Activated CD4-positive, alpha-beta T cell treated with anti-CD3 and anti-CD28 coated beads, Interleukin-2, Interleukin-6, amounts not matched to agents 100 ng/mL and 50 ng/mL, durations not matched to agents 16 hours and 8 hours (primary cell): ENCODE results near the gene PRKAR1B.

Experiments
- DNase-seq: peaks from one replicate; pipeline ENCODE4 v3.0.0-alpha.2; 2020

The PRKAR1B gene

GRCh38 chr7:504221-505111 lies 222.6 kb downstream of the PRKAR1B start:
- no peak for DNase-seq

GRCh38 chr7:503575-504111 lies 223.4 kb downstream of the PRKAR1B start:
- DNase-seq = no peak

GRCh38 chr7:502296-502695 lies 224.8 kb downstream of the PRKAR1B start:
- DNase-seq = no peak

- no peak for DNase-seq
Measured at GRCh38 chr7:501526-501925, 225.6 kb downstream of the PRKAR1B start.

GRCh38 chr7:500521-501420 lies 226.3 kb downstream of the PRKAR1B start:
- no peak for DNase-seq

- DNase-seq = no peak
Measured at GRCh38 chr7:499853-500485, 227.1 kb downstream of the PRKAR1B start.
